Activated T-helper 9 cell treated with anti-CD3 and anti-CD28 coated beads, Interleukin-2, amount 50 U/mL, for 16 hours (primary cell): ENCODE measurements around the gene GUCD1.

ENCODE experiments used
- DNase-seq: peaks from one replicate; pipeline ENCODE4 v3.0.0-alpha.2; 2020; ENCODE audit warnings: low read depth

GUCD1 gene

DNA sequence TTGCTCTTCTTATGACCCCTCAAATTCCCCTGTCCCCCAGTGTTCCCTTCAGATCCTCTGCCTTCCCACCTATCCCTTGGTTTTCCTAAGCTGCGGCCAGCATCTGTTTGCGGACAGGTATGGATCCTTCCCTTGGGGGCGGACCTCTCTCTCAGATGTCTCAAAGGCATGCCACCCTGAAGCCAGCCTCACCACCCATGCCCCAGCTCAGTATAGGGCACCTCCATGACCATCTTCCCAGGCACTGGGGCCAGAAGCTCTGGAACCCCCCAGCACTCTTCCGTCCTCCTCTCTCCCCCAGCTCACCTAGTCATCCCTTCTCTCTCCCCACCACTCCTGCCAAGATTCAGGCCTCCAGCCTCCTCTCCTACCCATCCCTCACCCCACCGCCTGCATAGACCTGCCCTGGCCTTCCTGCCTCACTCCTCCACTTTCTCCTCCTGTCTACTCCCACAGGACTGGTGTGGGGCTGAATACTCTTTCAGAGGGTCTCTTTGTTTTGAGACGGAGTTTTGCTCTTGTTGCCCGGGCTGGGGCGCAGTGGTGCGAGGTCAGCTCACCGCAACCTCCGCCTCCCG lies 35.7 kb upstream of the GUCD1 start:
- no peak for DNase-seq

DNA sequence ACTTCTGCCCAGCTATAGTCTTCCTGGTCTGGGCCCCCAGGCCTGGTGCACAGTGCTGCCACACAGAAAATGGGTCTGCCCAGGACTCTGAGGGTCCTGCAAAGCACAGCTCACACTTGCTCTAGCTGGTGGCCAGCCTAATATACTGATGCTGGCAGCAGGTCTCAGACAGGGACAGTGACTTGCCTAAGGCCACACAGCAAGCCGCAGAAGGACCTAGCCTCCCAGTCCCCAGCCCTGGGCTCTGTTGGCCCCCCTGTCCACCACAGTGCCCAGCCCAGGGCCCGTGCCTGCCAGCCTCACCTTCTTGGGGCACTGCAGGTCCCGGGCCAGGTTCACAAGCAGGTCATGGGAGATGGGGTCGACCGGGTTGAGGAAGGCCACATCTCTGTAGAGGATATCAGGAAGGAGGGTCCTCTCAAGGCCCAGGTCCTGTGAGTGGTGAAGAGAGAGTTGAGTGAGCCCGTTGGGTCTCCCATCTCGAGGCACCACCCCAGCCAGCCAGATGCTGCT lies 34.6 kb upstream of the GUCD1 start:
- DNase-seq, result no peak

DNA sequence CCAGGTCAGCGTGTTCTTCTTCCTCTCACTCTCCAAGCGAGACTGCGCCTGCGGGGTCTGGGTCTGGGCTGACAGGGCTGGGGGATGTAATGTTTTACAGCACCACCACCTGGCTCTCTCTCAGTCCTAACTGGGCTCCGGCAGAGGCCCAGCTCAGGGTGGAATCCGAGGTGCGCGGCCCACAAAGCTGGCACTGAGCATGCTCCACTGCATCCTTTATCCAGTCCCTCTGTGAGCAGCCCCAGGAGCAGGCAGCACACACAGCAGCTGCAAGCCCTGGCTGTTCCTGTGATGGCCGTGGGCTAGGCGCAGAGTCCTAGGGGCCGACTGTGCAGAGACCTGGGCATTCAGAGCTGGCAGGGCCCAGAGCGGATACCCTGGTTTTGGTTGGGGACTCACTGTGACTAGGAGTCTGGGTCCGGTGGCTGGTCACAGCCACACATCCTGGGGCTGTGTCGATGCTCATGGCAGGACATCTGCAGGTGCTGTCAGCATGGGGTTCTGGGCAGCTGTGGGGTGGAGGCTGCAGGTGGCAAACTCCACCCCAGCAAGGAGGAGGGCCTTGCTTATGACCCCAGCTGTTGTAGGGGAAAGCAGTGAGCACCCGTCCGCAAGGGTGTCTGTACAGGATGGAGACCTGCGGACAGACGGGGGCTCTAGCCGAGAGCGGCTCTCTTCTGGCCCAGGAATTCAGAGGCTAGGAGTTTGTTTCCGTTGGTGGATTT lies 34.0 kb upstream of the GUCD1 start:
- no peak for DNase-seq

DNA sequence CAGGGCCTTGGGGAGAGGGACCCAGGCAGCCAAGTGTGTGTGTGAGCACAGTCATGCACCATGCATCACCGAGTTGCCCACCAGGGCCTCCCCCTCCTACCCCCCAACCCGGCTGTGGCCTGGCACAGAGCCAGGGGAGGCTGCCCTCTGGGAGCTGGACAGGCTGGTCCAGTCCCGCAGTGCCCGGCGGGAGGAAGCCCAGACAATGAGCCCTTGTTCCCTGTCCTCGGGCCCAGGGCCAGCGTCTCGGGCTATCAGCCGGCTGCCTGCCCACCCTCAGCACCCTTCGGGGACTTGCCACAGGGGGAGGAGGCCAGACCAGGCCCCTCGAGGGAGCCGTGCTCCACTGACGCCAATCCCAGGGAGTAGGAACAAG lies 33.4 kb upstream of the GUCD1 start:
- no peak for DNase-seq

DNA sequence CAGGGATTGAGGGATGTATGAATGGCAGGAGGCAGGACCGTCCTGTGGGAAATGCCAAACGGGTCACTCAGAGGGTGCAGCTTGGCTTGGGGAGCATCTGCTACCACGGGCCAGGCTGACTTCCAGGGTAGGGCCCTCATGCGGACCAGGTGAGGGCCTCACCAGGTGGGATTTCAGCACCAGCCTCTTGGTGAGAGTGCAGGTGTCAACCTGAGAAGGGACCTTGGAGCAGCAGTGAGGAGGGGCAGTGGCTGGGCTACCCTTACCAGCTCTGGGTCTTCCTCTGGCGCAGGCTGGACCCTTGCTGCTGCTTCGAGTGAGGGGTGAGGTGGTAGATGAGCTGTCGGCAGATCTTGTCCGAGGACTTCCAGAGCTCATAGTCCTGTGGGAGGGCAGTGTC lies 33.0 kb upstream of the GUCD1 start:
- DNase-seq, result no peak

DNA sequence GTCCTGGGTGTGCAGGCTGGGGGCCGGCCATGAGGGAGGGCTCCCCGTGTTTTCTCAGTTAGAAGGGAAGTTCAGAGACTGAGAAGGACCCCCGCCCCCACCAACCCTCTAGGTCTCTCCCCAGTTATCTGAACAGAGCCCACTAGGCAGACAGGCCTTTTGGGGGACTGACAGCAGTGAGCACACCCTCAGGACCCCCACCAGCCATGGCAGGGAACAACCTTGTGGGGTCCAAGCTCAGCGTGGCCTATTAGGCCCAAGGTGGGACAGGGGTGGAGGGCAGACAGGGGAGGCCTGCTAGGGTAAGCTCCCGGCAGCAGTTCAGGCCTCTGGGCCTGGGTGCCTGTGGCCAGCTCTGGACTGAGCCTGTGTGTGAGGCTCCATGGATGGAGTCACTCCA lies 32.3 kb upstream of the GUCD1 start:
- no peak for DNase-seq

DNA sequence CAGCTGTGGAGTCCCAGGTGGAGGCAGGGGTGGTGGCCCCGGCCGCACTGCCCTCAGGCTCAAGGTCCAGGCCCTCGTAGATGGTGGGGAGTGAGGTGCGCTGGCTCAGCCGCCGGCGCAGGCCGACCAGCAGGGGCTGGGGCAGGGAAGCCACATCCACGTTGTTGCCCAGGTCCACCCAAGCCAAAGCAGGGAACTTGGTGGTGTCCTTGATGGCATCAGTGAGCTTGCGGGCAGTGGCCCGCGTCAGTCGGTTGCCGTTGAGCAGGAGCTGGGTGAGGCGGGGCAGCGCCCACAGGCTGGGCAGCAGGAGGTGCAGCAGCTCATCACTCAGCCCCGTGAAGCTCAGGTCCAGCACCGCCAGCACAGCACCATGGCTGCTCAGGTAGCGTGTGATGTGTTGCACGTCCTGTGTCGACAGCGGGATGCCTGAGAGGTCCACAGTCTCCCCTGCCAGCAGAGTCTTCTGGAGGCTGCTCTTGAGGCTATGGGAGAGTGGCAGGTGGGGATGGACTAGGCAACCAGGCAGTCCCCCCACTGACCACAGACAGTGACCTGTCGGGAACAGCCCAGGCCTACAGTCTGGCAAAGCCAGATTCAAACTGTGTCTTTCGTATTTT lies 31.1 kb upstream of the GUCD1 start:
- DNase-seq, result no peak

DNA sequence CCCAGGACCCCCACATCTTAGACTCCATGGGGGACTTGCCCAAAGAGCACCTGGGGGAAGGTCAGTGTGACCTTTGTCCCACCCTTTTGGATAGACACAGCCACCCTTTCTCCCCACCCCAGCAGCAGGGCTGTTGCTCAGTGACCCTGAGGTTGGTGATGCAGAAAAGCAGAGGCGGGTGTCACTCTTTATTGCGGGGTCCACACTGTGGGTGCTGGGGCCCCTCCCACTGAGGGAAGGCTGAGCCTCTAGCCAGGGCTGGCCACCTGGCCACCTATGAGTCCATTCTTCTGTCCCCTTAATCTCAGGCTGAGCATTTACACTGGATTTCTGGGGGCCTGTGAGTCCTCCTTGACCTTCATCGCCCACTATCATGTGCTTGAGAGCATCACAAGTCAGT lies 30.5 kb upstream of the GUCD1 start:
- DNase-seq, result no peak

DNA sequence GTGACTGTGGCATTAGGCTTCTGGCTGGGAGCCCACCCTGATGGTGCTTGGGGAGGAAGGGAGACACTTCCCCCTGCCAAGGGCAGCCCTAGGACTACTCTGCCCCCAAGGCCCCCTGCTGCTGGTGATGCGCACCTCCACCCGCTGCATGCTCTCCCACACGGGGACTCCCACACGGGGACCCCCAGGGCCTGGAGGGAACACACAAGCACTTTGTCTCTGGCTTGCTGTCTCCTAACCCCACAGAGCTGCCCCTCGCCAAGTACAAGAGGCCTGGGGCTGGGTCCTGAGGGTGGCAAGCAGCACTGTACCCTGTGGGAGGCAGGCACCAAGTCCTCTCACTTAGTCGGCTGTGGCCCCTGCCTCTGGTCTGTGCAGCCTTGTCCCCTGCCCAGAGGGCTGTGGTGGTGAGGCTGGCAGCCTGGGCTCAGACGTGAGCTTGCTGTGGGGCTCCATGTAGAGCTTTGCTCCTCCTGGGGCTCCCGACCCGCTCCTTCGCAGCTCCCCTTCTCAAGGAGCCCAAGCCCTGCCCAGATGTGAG lies 30.0 kb upstream of the GUCD1 start:
- DNase-seq, result no peak

DNA sequence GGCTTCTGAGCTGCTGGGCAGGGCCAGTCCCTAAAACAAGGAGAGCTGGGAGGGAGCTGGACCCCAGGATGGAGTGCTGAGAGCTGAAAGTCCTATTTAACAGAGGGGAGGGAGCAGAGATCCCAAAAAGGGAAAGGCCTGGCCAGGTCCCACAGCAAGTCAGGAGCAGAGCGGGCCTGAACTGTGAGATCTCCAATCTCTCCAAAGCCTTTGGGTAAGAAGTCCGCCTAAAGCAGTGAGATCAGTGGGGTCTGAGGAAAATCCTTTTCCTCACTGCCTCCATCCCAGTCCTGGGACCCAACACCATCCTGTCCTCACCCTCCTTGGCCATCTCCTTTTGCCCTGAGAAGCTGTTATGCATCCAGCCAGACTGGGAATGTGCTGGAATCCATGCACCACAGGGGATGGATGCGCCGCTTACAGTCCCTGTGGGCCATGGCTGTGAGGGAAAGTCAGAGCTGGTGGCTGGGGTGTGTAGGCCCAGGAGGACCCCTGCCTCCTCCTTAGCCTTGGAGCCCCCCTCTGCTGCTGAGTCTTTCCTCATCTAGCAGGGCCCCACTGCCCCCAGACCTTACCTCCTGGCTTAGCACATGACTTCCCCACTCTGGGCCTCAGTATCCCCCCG lies 29.3 kb upstream of the GUCD1 start:
- DNase-seq, result no peak

DNA sequence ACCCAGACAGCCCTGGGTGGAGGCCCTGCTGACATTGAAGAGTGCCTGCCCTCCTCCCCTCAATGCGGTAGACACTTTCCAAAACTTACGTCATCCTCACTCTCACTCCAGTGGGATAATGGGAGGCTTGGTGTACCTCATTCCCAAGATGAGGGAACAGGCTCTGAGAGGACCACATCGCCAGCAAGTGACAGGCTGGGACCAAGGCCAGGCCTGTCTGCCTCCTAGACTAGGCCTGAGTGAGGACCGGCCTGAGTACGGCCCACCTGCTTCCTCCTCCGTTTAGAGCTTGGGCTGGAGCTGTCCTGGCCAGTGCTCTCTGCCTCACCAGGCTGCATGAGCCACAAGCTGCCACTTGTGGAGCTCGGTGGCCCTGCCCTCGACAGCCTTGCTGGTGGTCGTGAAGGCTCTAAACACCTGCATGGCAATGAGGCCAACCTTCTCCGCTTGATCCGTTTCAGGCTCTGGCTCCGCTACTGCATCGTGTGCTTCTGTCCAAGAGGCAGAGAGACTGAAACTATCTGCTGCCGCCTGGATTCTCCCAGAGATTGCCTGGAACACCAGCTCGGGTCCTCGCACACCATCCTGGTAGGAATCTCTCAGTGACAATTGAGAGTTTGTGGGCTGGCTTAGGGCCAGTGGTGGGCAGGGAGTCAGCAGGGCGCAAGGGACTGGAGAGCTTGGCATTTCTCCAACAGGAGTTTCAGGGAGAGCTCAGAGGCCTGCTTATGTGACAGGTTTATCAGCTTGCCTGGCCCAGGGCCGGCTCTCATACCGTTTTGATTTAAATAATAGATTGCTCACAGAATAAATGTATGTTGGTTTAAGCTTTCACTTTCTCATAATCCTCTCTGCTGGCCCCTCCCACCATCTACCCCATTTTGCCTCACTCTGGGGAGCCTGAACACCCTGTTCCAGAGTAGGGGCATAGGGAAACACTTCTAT lies 28.6 kb upstream of the GUCD1 start:
- DNase-seq, result no peak

DNA sequence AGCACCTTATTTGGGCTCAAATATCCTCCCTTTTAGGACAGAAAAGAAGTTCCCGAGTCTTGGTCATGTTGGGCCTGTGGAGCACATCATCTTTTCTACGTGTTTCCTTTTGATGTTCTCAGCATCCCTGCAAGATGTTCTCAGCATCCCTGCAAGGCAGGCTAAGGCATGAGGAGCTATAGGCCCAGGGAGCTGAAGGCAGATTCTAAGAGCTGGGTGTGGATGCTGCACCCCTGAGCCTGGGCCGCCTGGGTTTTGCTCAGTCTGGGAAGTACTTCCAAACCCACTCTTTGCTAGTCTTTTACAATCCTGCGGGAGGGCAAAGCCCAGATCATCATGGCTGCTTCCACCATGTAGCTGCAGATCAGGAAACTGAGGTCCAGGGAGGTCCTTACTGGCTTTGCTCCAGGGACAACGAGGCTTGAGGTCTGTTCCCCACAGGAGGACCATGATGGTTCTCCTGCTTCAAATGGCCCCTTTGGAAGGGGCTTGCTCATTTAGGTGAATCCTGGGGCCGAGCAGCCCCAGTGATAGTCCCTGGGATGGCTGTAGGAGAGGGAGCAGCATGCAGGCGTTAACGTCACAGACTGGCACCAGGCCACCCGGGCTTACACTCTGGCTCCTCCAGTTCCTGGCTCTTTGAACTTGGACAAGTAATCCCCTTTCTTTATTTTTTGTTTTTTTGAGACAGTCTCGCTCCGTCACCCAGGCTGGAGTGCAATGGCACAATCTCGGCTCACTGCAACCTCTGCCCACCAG lies 27.3 kb upstream of the GUCD1 start:
- no peak for DNase-seq

DNA sequence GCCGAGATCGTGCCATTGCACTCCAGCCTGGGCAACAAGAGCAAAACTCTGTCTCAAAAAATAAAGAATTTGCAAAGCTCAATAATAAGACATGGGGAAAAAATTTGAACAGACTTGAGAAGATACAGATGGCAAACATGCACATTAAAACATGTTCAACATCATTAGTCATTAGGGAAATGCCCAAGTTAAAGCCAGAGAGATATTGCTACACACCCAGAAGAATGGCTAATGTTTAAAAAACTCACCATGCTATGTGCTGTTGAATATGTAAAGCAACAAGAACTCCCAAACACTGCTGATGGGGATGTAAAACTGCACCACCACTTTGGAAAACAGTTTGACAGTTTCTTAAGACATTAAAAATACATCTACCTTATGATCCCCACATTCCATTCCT lies 25.3 kb upstream of the GUCD1 start:
- no peak for DNase-seq

DNA sequence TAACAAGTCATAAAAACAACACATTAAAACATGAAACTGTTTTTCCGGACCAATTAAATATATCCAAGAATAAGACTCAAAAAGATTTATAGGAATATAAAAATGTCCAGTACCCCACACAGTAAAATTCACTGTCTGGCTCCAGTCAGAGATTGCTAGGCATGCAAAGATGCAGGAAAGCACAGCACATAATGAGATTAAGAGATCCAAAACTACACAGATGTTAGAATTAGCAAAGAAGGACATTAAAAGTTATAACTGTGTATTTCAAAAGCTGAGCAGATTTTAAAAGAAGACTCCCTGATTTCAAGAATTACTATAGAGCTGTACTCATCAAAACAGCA lies 24.3 kb upstream of the GUCD1 start:
- DNase-seq, result no peak

DNA sequence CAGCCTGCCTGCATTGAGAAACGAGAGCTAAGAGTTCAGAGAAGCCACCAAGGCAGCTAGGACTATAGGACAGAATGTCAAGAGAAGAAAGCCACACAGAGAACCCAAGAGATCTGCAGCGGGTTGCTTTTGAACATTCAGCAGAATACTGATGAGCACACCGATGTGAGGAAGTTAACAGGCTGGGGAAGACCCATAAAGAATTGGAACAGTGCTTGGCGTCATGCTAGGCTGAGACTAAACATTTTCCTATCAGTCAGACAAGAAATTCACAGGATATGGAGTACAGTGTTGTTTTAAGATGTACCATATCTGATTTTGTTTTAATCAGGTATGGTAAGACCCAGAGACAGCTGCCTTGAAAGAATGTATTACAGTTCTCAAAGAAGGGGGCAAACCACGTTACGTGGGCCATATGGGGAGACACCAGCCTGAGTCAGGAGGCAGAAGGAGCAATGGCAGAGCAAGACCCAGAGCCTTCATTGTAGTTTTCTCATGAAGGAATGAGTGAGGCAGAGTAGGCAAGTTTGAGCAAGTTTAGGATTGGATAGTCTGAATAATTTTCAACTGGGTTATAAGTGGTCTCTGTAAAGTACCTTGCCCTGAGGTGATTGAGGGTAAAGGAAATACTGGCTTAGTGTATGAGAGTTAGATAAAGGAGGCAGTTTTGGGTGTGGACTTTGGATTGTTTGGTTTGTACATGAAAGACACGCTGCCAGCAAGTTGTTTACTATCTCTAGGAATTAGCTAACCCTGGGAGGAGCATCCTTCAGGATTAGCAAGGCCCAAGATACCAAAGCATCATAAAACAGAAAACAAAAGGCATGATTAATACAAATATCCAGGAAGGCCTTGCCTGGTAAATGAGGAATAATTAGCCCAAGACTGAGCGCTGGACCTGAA lies 23.7 kb upstream of the GUCD1 start:
- no peak for DNase-seq

DNA sequence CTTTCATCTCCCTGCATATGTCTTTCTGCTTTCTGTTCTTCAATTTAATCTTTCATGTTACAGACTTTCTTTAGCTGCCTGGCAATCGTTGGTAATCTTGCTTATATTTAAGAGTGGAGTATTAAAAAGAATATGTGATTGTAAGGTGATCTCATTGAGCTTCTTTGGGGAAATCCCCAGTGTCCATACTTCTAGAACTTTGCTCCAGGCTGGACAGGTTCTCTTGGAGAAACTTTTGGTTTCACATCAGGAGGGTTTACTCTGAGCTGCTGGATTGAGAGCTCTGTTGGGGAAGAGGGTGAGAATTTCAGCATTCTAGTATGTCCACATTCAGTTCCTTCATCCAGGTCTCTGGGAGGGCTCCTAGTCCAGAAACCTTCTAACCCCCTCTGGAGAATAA lies 21.8 kb upstream of the GUCD1 start:
- DNase-seq, result no peak

DNA sequence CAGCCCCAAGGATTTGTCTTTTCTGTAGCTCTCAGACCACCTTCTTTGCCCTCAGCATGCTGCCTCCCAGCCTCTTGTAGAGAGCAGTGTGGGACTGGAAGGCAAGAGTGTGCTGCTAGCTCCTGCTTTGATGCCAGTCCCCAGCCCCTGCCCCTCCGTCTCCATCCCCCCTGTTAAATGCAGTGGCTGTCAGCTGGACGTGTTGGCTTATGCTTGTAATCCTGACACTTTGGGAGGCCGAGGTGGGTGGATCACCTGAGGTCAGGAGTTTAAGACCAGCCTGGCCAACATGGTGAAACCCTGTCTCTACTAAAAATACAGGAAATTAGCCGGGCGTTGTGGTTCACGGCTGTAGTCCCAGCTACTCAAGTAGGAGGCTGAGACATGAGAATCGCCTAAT lies 16.3 kb upstream of the GUCD1 start:
- DNase-seq, result no peak

DNA sequence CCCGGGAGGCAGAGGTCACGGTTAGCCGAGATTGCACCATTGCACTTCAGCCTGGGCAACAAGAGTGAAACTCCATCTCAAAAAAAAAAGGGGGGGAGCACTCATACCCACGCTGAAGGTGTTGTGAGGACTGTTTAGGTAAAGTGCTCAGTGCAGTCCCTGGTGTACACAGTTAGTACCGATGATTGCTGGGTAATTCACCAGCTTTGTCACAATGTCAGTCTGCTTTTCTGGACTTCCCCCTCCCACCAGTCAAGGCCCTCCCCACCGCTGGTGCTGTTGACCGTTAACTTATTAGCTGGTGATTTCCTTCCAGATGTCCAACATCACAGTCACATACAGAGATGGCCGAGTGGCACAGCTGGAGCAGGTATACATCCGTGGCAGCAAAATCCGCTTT lies 12.7 kb upstream of the GUCD1 start:
- no peak for DNase-seq

DNA sequence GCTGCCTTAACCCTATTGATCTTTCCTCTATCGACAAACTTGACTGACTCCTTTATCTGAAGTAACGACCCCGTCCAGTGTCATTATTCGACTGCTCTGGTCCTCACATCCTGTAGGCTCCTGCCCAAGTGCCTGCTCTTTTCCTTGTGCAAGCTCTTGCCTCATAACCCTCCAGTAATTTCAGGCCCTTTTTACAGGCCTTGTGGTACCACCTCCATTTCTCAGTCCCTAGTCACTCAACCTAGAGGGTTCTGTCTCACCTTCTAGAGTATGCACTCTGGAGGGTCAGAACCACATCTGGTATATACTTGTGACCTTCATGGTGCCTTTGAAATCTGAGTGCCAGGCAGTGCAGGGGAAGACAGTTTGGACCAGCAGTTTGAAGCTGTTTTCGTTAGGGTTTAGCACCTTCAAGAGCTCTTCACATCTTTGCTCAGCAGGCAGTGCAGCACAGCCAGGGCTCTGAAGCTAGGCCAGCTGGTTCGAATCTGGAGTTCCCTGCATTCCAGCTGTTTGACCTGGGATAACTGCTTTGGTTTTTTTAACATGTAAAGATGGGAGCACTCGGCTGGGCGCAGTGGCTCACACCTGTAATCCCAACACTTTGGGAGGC lies 12.1 kb upstream of the GUCD1 start:
- no peak for DNase-seq

DNA sequence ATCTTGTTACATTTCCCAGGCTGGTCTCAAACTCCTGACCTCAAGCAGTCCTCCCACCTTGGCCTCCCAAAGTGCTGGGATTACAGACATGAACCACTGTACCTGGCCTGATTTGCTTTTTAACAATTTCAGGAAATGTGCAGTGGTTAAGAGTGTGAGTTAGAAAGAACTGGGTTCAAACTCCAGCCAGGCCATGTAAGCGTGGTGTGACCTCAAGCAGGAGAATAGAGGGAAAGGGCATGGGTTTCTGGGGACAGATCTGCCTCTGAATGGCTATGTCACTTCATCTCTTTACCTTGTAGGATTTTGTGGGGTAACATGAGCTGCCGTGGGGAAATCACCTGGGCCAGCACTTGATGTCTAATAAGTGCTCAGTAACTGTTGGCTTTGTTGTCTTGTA lies 10.1 kb upstream of the GUCD1 start:
- no peak for DNase-seq
